C1 segment of cervical spinal cord (tissue), 14 donors: ENCODE results near the gene NAV1.
"Not testable (repeated sequence)": the region's sequence is repeated elsewhere in the genome, so short reads cannot be mapped to it uniquely, and the experiment has no call there.

Experiments used
- DNase-seq, 14 donors: peaks; one replicate each; lab custom pipeline; 2025; lab: John Stamatoyannopoulos, UW

The NAV1 gene

GRCh38 chr1:201565024-201565730 is 26.2 kb downstream of the NAV1 start:
- peak in 13 of 14 donors; percentile 50 to 93 (median 86) for DNase-seq

GRCh38 chr1:201565771-201566528 is 27.0 kb downstream of the NAV1 start:
- peak in 5 of 14 donors; percentile 29 to 87 (median 81) for DNase-seq

- no peak for DNase-seq
These were observed 27.5 kb downstream of the NAV1 start for GRCh38 chr1:201566529-201566823.

- DNase-seq = no peak
These were observed 28.2 kb downstream of the NAV1 start for GRCh38 chr1:201566933-201567801.

GRCh38 chr1:201568265-201568664 is 29.3 kb downstream of the NAV1 start:
- no peak for DNase-seq

GRCh38 chr1:201568859-201569294 is 29.9 kb downstream of the NAV1 start:
- no peak for DNase-seq

- no peak for DNase-seq
These were observed 31.4 kb downstream of the NAV1 start for GRCh38 chr1:201570181-201570885.

- peak in 1 of 14 donors; percentile 49 for DNase-seq
These were observed 32.1 kb downstream of the NAV1 start for GRCh38 chr1:201570886-201571624.

- DNase-seq = no peak
These were observed 34.1 kb downstream of the NAV1 start for GRCh38 chr1:201573030-201573429.

GRCh38 chr1:201573923-201574322 is 35.0 kb downstream of the NAV1 start:
- DNase-seq = no peak

- no peak for DNase-seq
These were observed 37.0 kb downstream of the NAV1 start for GRCh38 chr1:201575912-201576311.

- DNase-seq = no peak
These were observed 38.0 kb downstream of the NAV1 start for GRCh38 chr1:201576914-201577313.

- no peak for DNase-seq
These were observed 39.3 kb downstream of the NAV1 start for GRCh38 chr1:201578008-201578888.

GRCh38 chr1:201581371-201581770 is 42.4 kb downstream of the NAV1 start:
- DNase-seq = not testable (repeated sequence)

GRCh38 chr1:201582705-201583442 is 43.9 kb downstream of the NAV1 start:
- DNase-seq = no peak

GRCh38 chr1:201583663-201584062 is 44.7 kb downstream of the NAV1 start:
- no peak for DNase-seq

GRCh38 chr1:201584471-201585092 is 45.7 kb downstream of the NAV1 start:
- DNase-seq = peak in 1 of 14 donors; percentile 30

- DNase-seq = no peak
These were observed 46.2 kb downstream of the NAV1 start for GRCh38 chr1:201585093-201585483.

- DNase-seq = no peak
These were observed 47.0 kb downstream of the NAV1 start for GRCh38 chr1:201585901-201586300.
